HUES48 (cell line): Measurements from ENCODE around the gene FEM1B.

Experiments used
- H3K27ac ChIP-seq: one replicate; pipeline ENCODE4 v1.7.0; 2013; ENCODE audit warnings: low read depth, low read length, inconsistent platforms
- H3K27me3 ChIP-seq: 2 replicates; pipeline ENCODE4 v1.6.1; 2013; ENCODE audit warnings: mild to moderate bottlenecking, low read length; ENCODE audit not compliant: control insufficient read depth, insufficient read depth
- H3K36me3 ChIP-seq: 2 replicates; pipeline ENCODE4 v1.6.1; 2013; ENCODE audit warnings: low read length; ENCODE audit not compliant: control insufficient read depth, insufficient read depth
- H3K4me1 ChIP-seq: 2 replicates; pipeline ENCODE4 v1.6.1; 2013; ENCODE audit warnings: mild to moderate bottlenecking, low read length; ENCODE audit not compliant: control insufficient read depth, insufficient read depth
- H3K4me3 ChIP-seq: 2 replicates; pipeline ENCODE4 v1.5.1; 2013; ENCODE audit warnings: mild to moderate bottlenecking, low read depth, low read length
- H3K9ac ChIP-seq: 2 replicates; pipeline ENCODE4 v1.6.1; 2013; ENCODE audit warnings: mild to moderate bottlenecking, low read depth, low read length, moderate library complexity
- H3K9me3 ChIP-seq: 2 replicates; pipeline ENCODE4 v1.6.1; 2013; ENCODE audit warnings: low read length; ENCODE audit not compliant: control insufficient read depth, insufficient read depth

Gene FEM1B

DNA sequence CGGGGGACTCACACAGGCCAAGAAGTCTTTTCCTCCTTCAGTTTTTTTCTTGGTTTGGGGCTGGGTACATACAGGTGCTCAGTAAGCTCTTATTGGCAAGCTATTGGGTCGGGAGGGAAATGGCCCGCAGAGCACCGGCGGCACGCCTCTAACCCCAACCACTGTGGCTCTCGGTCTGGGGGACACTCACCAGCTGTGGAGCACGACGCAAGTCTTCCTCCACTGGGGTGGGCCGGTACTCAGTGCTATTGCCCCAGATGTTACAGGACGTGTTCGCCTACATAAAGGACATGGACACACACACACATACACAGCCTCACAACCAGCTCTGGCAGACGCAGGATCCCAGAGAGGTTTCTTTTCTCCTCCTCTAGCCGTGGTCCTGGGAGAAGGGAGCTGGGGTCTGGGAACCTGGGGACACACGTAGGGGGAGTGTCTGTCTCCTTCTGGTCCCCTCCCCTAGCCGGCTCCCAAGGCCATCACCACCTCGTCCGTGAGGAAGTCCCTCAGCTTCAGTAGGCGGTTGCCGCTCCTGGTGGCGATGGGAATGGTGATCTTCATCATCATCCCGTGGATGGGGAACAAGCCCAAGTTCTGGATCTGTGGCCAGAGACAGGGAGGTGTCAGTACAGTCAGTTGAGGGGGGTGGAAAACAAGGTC is 33.4 kb downstream of the FEM1B start:
- H3K4me3 ChIP-seq, result no peak overlapping the region
- no peaks in the 10 kb centered on the region for H3K27me3 ChIP-seq
- peaks cover 16% of the 10 kb centered on the region for H3K4me1 ChIP-seq
- H3K27ac ChIP-seq, result no peak overlapping the region
- H3K9me3 ChIP-seq, result no peaks in the 10 kb centered on the region
- H3K36me3 ChIP-seq, result no peaks in the 10 kb centered on the region
- no peak overlapping the region for H3K9ac ChIP-seq

DNA sequence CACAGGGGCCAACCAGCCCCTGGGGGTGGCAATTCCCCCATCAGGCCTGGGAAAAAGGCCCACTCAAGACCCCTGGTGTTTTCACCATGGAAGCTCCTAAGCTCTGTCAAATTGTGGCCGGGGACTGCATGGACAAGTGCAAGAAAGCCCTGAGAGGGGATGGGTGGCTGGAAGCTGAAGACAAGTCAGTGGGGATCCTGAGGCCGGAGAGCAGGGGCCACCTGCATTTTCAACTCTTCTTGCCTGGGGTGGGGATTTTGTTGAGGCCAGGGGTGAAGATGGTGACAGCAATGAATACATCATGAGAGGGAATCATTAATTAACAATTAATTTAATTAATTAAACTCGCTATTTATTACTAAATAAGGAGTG is 33.9 kb downstream of the FEM1B start:
- Histone ChIP-seq H3K9me3 (no peaks in the 10 kb centered on the region), H3K9ac (no peak overlapping the region), H3K36me3 (no peaks in the 10 kb centered on the region), H3K27ac (no peak overlapping the region), H3K27me3 (no peaks in the 10 kb centered on the region), H3K4me1 (peaks cover 21% of the 10 kb centered on the region), H3K4me3 (no peak overlapping the region)

DNA sequence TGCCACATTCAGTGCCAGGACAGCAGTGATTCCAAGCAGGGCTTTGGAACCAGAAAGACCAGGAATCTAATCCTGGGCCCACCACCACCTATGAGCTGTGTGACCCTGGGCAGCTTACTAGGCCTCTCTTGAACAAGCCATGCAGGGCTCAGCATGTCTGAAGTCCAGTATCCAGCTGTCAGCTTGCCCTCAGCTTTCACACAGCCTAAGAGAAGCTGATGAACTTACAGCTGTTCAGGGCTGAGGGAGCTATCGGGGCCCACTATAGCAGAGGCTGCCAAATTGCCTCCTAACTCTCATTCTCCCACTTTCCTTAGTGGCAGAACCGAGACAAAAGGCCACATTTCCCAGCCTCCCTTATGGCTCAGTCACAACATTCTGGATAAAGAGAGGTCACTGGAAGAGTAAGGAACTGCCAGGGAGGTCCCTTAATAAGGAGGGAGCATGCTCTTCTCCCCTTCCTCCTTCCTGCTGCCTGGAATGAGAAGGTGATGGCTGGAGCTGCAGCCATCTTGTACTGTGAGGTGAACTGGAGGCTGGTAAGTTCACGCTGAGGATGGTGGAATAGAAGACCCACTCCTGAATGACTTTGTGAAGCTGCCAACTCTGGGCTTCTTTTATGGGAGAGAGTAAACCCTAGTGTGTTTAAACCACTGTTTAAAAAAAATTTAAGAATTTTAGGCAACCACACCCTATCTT is 34.5 kb downstream of the FEM1B start:
- H3K4me3 ChIP-seq, result no peak overlapping the region
- no peak overlapping the region for H3K9ac ChIP-seq
- no peak overlapping the region for H3K27ac ChIP-seq
- H3K4me1 ChIP-seq, result peaks cover 18% of the 10 kb centered on the region
- no peaks in the 10 kb centered on the region for H3K27me3 ChIP-seq
- H3K36me3 ChIP-seq, result no peaks in the 10 kb centered on the region
- no peaks in the 10 kb centered on the region for H3K9me3 ChIP-seq

DNA sequence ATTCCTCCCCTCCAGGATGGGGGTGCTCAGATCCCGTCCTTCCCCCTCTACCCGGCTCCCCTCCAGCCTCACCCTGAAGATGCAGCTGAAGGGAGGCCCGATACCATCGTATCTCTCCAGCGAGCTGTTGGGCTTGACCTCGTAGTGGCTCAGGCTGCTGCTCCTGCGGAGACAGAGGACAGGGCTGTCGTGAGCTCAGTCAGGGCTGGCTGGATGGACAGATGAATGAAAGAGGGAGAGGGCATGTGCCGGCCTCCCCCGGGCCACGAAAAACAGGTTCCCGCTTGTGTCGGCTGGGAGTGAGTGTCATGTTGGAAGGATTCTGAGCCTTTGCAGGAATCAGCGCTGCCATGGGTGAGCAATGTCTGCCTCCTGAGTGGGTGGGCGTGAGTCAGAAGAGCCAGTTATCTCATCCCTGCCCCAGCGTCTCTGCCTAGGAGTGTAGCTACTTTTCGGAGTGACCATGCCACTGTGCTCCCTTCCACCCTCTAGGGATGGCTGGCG is 35.2 kb downstream of the FEM1B start:
- no peak overlapping the region for H3K4me3 ChIP-seq
- no peaks in the 10 kb centered on the region for H3K27me3 ChIP-seq
- H3K27ac ChIP-seq, result no peak overlapping the region
- peaks cover 12% of the 10 kb centered on the region for H3K4me1 ChIP-seq
- H3K9me3 ChIP-seq, result no peaks in the 10 kb centered on the region
- H3K9ac ChIP-seq, result no peak overlapping the region
- no peaks in the 10 kb centered on the region for H3K36me3 ChIP-seq

DNA sequence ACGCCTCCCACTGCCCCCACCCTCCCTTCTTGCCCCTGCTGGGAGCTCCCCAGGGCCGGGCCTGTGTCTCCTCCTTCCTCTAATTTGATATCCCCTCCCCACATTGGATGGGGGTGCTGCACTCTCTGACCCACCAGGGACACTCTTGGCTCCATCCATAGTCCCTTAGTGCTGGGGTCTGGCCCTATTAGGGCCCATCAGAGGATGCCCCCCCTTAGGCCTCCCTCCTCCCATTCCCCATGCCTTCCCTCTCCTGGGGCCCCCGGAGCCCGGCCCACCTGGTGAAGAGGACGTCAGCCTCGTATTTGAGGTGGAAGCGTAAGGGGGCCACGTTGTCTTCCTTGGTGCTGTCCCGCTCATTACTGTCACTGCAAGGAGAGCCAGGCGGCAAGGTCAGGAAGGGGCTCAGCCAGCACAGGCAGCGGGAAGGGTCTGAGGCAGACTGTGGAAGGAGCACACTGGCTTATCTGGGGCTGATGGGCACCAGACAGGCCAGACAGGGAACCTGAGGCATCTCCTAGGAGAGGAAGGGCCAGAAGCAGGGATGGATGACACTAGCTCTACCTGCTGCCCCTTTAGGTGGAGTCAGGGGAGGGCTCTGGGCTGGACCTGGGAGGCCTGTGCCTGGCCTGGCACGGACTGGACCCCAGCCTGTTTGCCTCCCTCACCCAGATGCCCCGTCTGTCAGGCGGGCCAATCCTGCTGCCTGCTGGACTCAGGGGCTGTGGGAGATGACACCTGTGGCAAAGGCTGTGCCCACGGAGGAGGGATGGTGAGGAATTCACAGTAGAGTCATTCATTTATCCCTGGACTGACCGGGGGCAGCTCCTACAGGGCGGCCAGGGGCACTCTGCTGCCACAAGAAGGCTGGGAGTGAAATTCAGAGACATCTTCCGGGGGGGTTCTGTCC is 36.2 kb downstream of the FEM1B start:
- H3K27ac ChIP-seq, result no peak overlapping the region
- H3K36me3 ChIP-seq, result no peaks in the 10 kb centered on the region
- no peaks in the 10 kb centered on the region for H3K27me3 ChIP-seq
- H3K4me1 ChIP-seq, result peaks cover 12% of the 10 kb centered on the region
- H3K9me3 ChIP-seq, result no peaks in the 10 kb centered on the region
- H3K9ac ChIP-seq, result no peak overlapping the region
- H3K4me3 ChIP-seq, result no peak overlapping the region

DNA sequence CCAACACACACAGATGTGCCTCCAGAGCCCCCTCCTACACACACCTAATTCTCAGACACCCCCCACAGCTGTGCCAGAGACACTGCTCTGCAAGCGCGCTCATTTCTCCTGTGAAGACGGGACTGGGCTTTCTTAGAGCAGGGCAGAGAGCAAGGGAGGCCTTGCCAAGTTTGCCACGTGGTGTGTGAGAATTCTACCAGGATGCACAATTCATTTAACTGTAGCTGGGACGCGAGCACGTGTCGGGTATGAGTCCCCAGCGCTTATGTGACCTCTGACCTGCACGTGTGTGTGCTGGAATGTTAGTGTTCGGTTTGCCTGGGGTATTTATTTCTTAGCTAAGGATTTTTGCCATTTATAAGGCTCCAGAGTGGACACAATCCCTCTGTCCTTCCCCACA is 37.0 kb downstream of the FEM1B start:
- H3K36me3 ChIP-seq, result no peaks in the 10 kb centered on the region
- no peak overlapping the region for H3K4me3 ChIP-seq
- H3K9ac ChIP-seq, result no peak overlapping the region
- peaks cover 12% of the 10 kb centered on the region for H3K4me1 ChIP-seq
- H3K27ac ChIP-seq, result no peak overlapping the region
- H3K9me3 ChIP-seq, result no peaks in the 10 kb centered on the region
- no peaks in the 10 kb centered on the region for H3K27me3 ChIP-seq

DNA sequence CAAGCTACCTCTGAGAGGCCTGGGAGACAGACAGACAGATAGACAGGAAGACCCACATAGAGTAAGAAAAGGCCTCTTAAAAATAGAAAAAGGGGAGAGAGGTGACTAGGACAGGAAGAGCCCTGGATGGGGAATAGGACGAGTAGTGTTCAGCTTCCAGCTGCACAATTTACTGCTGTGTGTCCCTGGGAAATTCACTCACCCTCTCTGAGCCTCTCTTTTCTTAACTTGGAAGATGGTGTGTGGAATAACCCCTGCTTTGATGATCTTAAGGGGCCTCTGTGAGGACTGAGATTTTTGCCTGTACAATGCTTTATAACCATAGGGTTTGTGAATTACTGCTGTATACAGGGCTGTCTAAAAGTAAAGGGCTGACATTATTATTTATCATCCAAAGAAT is 37.5 kb downstream of the FEM1B start:
- H3K27me3 ChIP-seq, result no peaks in the 10 kb centered on the region
- no peak overlapping the region for H3K4me3 ChIP-seq
- no peak overlapping the region for H3K9ac ChIP-seq
- H3K36me3 ChIP-seq, result no peaks in the 10 kb centered on the region
- H3K4me1 ChIP-seq, result peaks cover 12% of the 10 kb centered on the region
- H3K27ac ChIP-seq, result no peak overlapping the region
- no peaks in the 10 kb centered on the region for H3K9me3 ChIP-seq

DNA sequence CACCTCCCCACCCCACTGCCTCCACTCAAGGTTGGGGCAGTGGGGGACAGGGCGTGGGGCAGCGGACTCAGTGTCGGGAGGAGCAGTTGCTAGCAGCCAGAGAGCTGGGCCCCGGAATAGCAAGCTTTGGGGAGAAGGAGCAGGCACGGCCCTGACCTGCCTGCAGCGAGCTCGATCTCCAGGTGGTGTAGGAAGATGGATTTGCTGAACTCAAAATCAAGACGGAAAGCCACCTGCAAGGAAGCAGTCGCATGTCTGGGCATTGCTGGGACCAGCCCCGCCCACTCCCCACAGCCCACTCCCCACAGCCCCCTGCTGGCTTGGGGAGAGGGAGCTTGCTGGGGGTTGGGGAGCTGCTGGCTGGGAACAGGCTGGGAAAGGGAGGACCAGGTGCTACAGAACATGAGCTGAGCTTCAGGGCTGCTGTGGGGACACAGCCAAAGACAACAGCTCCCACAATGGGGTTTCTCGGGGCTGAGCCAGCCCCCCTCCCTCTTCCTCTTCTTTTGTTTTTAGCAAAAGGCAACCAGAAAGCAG is 38.0 kb downstream of the FEM1B start:
- peak overlapping the region; percentile 37 for H3K27ac ChIP-seq
- H3K36me3 ChIP-seq, result no peaks in the 10 kb centered on the region
- peaks cover 12% of the 10 kb centered on the region for H3K4me1 ChIP-seq
- H3K27me3 ChIP-seq, result no peaks in the 10 kb centered on the region
- H3K9ac ChIP-seq, result no peak overlapping the region
- no peak overlapping the region for H3K4me3 ChIP-seq
- no peaks in the 10 kb centered on the region for H3K9me3 ChIP-seq

DNA sequence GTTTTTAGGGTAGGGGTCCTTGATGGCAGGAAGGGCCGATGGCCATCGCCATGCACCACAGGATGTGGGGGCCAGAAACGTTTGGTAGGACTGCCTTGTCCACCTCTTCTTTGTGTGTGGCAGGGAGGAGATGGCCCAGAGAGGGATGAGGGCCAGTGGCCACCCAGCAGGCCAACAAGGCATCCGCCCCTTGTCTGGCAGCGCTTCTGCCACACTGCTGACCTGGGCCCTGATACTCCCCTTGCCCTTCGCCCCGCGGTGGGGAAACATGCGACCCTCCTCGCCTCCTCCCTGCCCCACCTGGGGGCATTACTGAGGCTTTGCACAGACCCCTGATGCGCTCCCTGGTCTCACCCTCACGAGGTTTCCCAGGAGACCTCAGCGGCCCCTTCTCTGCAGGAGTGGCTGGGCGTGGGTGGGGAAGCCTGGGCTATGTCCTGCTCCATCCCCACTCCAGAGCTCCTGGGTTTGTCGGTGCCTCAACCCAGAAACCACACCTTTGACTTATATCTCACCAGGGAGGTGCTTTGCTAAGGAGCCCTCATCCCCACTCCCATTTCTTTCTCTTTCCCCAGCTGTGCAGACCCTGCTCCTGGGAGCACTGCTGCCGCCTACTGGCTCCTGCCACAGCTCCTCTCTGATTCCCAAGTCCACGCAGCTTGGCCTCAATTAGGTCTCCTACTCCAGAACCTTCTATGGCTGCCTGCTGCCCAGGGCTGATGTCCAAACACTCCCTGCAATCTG is 38.7 kb downstream of the FEM1B start:
- Histone ChIP-seq H3K4me1 (peaks cover 12% of the 10 kb centered on the region), H3K4me3 (no peak overlapping the region), H3K9ac (no peak overlapping the region), H3K36me3 (no peaks in the 10 kb centered on the region), H3K27ac (peak overlapping the region; percentile 37), H3K27me3 (no peaks in the 10 kb centered on the region), H3K9me3 (no peaks in the 10 kb centered on the region)

DNA sequence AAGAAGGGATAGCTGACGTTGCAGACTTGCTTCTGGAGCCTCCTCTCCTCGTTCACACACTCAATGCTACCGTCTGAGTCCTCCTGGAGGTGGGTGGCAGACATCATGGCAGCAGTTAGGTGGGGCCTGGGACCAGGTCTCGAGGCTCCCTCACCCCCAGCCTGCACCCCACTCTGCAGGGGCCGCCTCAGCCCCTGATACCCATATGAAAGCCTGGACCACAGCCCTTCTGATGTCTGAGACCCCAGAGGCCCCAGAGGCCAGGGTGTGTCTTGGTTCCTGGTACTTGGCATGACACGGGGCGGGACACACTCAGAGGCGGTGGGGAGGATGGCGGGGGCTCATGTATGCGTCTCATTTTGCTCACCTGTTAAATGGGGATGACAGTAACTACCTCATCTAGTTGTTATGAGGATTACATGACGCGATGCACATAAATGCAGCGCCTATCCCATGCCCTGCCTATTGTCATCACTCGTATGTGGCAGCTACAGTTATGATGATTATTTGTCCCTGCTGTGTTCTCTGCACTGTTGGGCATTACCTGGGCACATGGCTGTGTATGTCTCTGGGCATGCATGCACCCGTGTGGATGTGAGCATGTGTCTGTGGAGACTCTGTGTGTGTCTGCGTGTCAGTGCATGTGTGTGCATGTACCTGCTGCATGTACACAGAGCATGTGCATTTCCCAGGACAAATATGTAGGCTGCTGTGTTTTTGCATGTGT is 39.9 kb downstream of the FEM1B start:
- Histone ChIP-seq H3K4me1 (peaks cover 12% of the 10 kb centered on the region), H3K27ac (no peak overlapping the region), H3K36me3 (no peaks in the 10 kb centered on the region), H3K9ac (no peak overlapping the region), H3K9me3 (no peaks in the 10 kb centered on the region), H3K27me3 (no peaks in the 10 kb centered on the region), H3K4me3 (no peak overlapping the region)
